Testis (tissue), 2 donors: Measurements from ENCODE around the gene EXOSC3.

Source experiments
- CTCF ChIP-seq, 3 experiments: fragments of 450-650 bp in 2 of 3; fragments of 200-600 bp in 1 of 3; sonication (generic) in 1 of 3; IDR thresholded peaks; one replicate each; pipeline ENCODE4 v1.5.1; 2016 to 2019; ENCODE audit warnings: antibody characterized with exemption in 3 of 3, mild to moderate bottlenecking in 2 of 3, moderate library complexity in 1 of 3
- POLR2A ChIP-seq: fragments of 450-650 bp; IDR thresholded peaks from one replicate; pipeline ENCODE4 v1.6.1; 2017; ENCODE audit warnings: antibody characterized with exemption, mild to moderate bottlenecking, moderate library complexity

DNA sequence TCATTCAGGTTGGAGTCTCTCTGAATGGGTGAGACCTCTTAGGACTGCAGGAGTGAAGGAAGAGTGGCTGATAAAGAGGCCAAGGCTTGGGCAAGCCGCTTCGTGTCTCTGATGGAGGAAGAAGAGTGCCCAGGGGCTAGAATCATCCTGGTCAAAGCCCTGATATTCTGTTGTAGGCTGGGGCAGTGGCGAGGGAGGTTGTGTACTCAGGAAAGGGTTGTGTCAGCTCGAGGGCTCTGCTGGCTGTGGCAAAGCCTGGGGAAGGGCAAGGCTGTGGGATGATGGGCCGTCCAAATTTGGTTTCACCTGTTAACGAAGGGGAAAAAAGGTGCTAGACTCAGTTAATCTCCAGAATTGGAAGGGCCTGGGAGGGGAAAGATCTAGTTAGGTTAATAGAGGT lies 33.7 kb downstream of the EXOSC3 start:
- TF ChIP-seq CTCF (IDR thresholded peaks at IDR 0.05) = no peak
- TF ChIP-seq POLR2A = no peak
